NCI-H2196 treated with DMSO at 0.1 percent for 48 hours (cell line): ENCODE data around the gene MTRFR.
A peak's percentile ranks its signal among the peaks of the same experiment; 100 is the strongest.
"Not testable (repeated sequence)": the region's sequence is repeated elsewhere in the genome, so short reads cannot be mapped to it uniquely, and the experiment has no call there.

ENCODE experiments used
- DNase-seq: peaks from one replicate; lab custom pipeline; 2025; ENCODE audit not compliant: unreplicated experiment; lab: John Stamatoyannopoulos, UW

The MTRFR gene

GRCh38 chr12:123232807-123233504 lies at the start of gene MTRFR, which contains the start of gene MPHOSPH9:
Gene MTRFR, plus strand, starts transcription at chr12:123233436. Its CDS starts 20,239 bp downstream, at chr12:123253675.
Gene MPHOSPH9, minus strand, starts transcription at chr12:123233141. Its CDS starts 2,777 bp downstream, at chr12:123230364.
- peak; percentile 99 for DNase-seq

- no peak for DNase-seq
Measured at GRCh38 chr12:123187637-123188036, 45.6 kb upstream of the MTRFR start.

GRCh38 chr12:123199936-123200335 lies 33.3 kb upstream of the MTRFR start:
- no peak for DNase-seq

- DNase-seq, result no peak
Measured at GRCh38 chr12:123200414-123200813, 32.8 kb upstream of the MTRFR start.

- DNase-seq, result not testable (repeated sequence)
Measured at GRCh38 chr12:123206794-123207193, 26.4 kb upstream of the MTRFR start.

- not testable (repeated sequence) for DNase-seq
Measured at GRCh38 chr12:123207815-123208214, 25.4 kb upstream of the MTRFR start.

GRCh38 chr12:123223241-123223668 lies 10.0 kb upstream of the MTRFR start:
- DNase-seq, result no peak

- no peak for DNase-seq
Measured at GRCh38 chr12:123225443-123225842, 7.8 kb upstream of the MTRFR start.

- DNase-seq, result no peak
Measured at GRCh38 chr12:123227581-123228258, 5.5 kb upstream of the MTRFR start.

- no peak for DNase-seq
Measured at GRCh38 chr12:123229051-123229450, 4.2 kb upstream of the MTRFR start.

GRCh38 chr12:123231931-123232330 lies 1.3 kb upstream of the MTRFR start:
- DNase-seq, result no peak

- DNase-seq, result no peak
Measured at GRCh38 chr12:123232472-123232806, 797 bp upstream of the MTRFR start.

- no peak for DNase-seq
Measured at GRCh38 chr12:123233505-123234308, 471 bp downstream of the MTRFR start.

- DNase-seq, result peak; percentile 54
Measured at GRCh38 chr12:123237646-123238329, 4.6 kb downstream of the MTRFR start.

GRCh38 chr12:123238330-123238682 lies 5.1 kb downstream of the MTRFR start:
- no peak for DNase-seq

- no peak for DNase-seq
Measured at GRCh38 chr12:123238961-123239360, 5.7 kb downstream of the MTRFR start.

GRCh38 chr12:123242116-123242904 lies 9.1 kb downstream of the MTRFR start:
- DNase-seq, result peak; percentile 80

- no peak for DNase-seq
Measured at GRCh38 chr12:123243671-123244262, 10.5 kb downstream of the MTRFR start.

GRCh38 chr12:123245678-123246077 lies 12.4 kb downstream of the MTRFR start:
- no peak for DNase-seq

GRCh38 chr12:123248129-123248528 lies 14.9 kb downstream of the MTRFR start:
- DNase-seq, result not testable (repeated sequence)
